Endothelial cell of umbilical vein (primary cell): ENCODE data around the gene C9orf57. TPM values are rescaled to one million over a fixed set of nuclear protein-coding genes. Genes with fewer than 3 reads are reported as not detected.

ENCODE experiments used
- BruUV-seq: library from RNA; stranded (reverse); fragments of 400-500 nt; replicated peaks from 2 replicates; lab custom pipeline; 2021; lab: Mats Ljungman, UMichigan
- CTCF ChIA-PET: fragments of 300-600, 350-600 bp; sonication (Branson Sonifier 250); formaldehyde crosslinking; loops from one replicate; lab custom pipeline; 2021; ENCODE audit warnings: antibody characterized with exemption, inconsistent platforms; lab: Charles Lee
- POLR2A ChIA-PET: fragments of 300-600, 350-600 bp; sonication (Branson Sonifier 250); formaldehyde crosslinking; loops from one replicate; lab custom pipeline; 2021; ENCODE audit warnings: antibody characterized with exemption, inconsistent platforms; lab: Charles Lee
- DNase-seq: peaks from one replicate; pipeline ENCODE4 v3.0.0-alpha.2; 2011; ENCODE audit warnings: low read depth, low spot score
- FAIRE-seq: peaks from 2 replicates; lab custom pipeline; 2011; peaks lifted over from hg19 to GRCh38; lab: Jason Lieb, UNC
- H2AFZ ChIP-seq: 2 replicates; pipeline ENCODE4 v1.6.0; 2012; ENCODE audit warnings: low read depth, low read length, control low read depth, inconsistent platforms
- H3K27ac ChIP-seq: 2 replicates; pipeline ENCODE4 v1.5.1; 2011; ENCODE audit warnings: low read depth, mild to moderate bottlenecking, control low read depth, low read length, moderate library complexity; ENCODE audit not compliant: insufficient read depth
- H3K27me3 ChIP-seq, 2 experiments: 2 replicates each; pipeline versions ENCODE4 v1.6.0 to v1.6.1; 2011; ENCODE audit warnings: low read length in 2 of 2, mixed read lengths in 1 of 2; ENCODE audit not compliant: control insufficient read depth in 2 of 2, insufficient read depth in 2 of 2
- H3K36me3 ChIP-seq, 2 experiments: 2 replicates in 1 of 2; 3 replicates in 1 of 2; pipeline ENCODE4 v1.5.1; 2011; ENCODE audit warnings: low read length in 2 of 2, mild to moderate bottlenecking in 1 of 2, moderate library complexity in 1 of 2; ENCODE audit not compliant: control insufficient read depth in 2 of 2, insufficient read depth in 2 of 2; ENCODE audit errors: extremely low read depth in 1 of 2
- H3K4me1 ChIP-seq: 3 replicates; pipeline ENCODE4 v1.5.1; 2011; ENCODE audit warnings: mild to moderate bottlenecking, low read length; ENCODE audit not compliant: control insufficient read depth, insufficient read depth; ENCODE audit errors: extremely low read depth
- H3K4me2 ChIP-seq: 2 replicates; pipeline ENCODE4 v1.6.1; 2011; ENCODE audit warnings: low read length, control low read depth, mixed read lengths; ENCODE audit not compliant: insufficient read depth
- H3K4me3 ChIP-seq, 3 experiments: fragments of 200-600 bp in 1 of 3; sonication (generic), shearing (Covaris generic) in 1 of 3; replicated peaks in 1 of 3; 2 replicates each; pipeline ENCODE4 v1.5.1; 2011 to 2016; ENCODE audit warnings: control low read depth in 3 of 3, low read length in 3 of 3, mild to moderate bottlenecking in 2 of 3, inconsistent platforms in 1 of 3, low read depth in 1 of 3, moderate library complexity in 1 of 3; ENCODE audit not compliant: insufficient read depth in 1 of 3
- H3K79me2 ChIP-seq: 2 replicates; pipeline ENCODE4 v1.6.0; 2012; ENCODE audit warnings: low read length, inconsistent platforms; ENCODE audit not compliant: control insufficient read depth, insufficient read depth
- H3K9ac ChIP-seq: replicated peaks from 2 replicates; pipeline ENCODE3; 2011; ENCODE audit warnings: low read length, control low read depth; ENCODE audit not compliant: insufficient read depth; ENCODE audit errors: extremely low read depth
- H3K9me1 ChIP-seq: replicated peaks from 3 replicates; pipeline ENCODE4 v1.6.0; 2011; ENCODE audit warnings: mild to moderate bottlenecking, low read length; ENCODE audit not compliant: control insufficient read depth, insufficient read depth; ENCODE audit errors: extremely low read depth
- H3K9me3 ChIP-seq: replicated peaks from 2 replicates; pipeline ENCODE4 v1.5.1; 2012; ENCODE audit warnings: low read length, inconsistent platforms; ENCODE audit not compliant: control insufficient read depth, insufficient read depth
- H4K20me1 ChIP-seq: replicated peaks from 2 replicates; pipeline ENCODE3; 2011; ENCODE audit warnings: mild to moderate bottlenecking, low read length; ENCODE audit not compliant: control insufficient read depth, insufficient read depth; ENCODE audit errors: extremely low read depth
- CTCF ChIP-seq, 2 donors: IDR thresholded peaks; 1 replicate in 1 of 2; 2 replicates in 1 of 2; pipeline ENCODE4 v1.5.1; 2011; ENCODE audit warnings: low read length in 2 of 2, mild to moderate bottlenecking in 2 of 2, moderate library complexity in 2 of 2, control low read depth in 1 of 2, inconsistent platforms in 1 of 2, low read depth in 1 of 2; ENCODE audit not compliant: insufficient read depth in 1 of 2; ENCODE audit errors: extremely low read depth in 1 of 2
- EZH2 ChIP-seq: IDR thresholded peaks from 2 replicates; pipeline ENCODE4 v1.6.1; 2012; ENCODE audit warnings: borderline replicate concordance, low read depth, mild to moderate bottlenecking, moderate library complexity, low read length, inconsistent platforms; ENCODE audit not compliant: severe bottlenecking
- FOS ChIP-seq: IDR thresholded peaks from 2 replicates; pipeline ENCODE4 v1.6.1; 2011; ENCODE audit warnings: mild to moderate bottlenecking, low read length, moderate library complexity, borderline replicate concordance; ENCODE audit not compliant: insufficient read depth
- GATA2 ChIP-seq: IDR thresholded peaks from 2 replicates; pipeline ENCODE4 v1.7.0; 2011; ENCODE audit warnings: low read depth, mild to moderate bottlenecking, moderate library complexity, mixed read lengths, low read length; ENCODE audit not compliant: insufficient read length, insufficient read depth
- JUN ChIP-seq: IDR thresholded peaks from 2 replicates; pipeline ENCODE4 v1.6.1; 2011; ENCODE audit warnings: borderline replicate concordance, low read depth; ENCODE audit not compliant: insufficient read length, insufficient read depth
- MAX ChIP-seq: IDR thresholded peaks from 2 replicates; pipeline ENCODE4 v1.6.1; 2011; ENCODE audit not compliant: insufficient read depth, insufficient read length
- MYC ChIP-seq: IDR thresholded peaks from one replicate; pipeline ENCODE4 v1.6.1; 2011; ENCODE audit warnings: mild to moderate bottlenecking, low read depth, low read length
- POLR2A ChIP-seq: IDR thresholded peaks from 2 replicates; pipeline ENCODE4 v1.6.1; 2012; ENCODE audit warnings: low read depth, mild to moderate bottlenecking, control low read depth, low read length
- POLR2AphosphoS5 ChIP-seq: IDR thresholded peaks from 2 replicates; pipeline ENCODE4 v1.6.1; 2012; ENCODE audit warnings: low read depth, mild to moderate bottlenecking, control low read depth, low read length, moderate library complexity; ENCODE audit not compliant: insufficient read depth
- dilution Hi-C: fragments of 300-500 bp; cut with MboI; formaldehyde crosslinking; loops from one replicate; pipeline ENCODE4 v1.15.0; 2019; ENCODE audit warnings: low sequenced_read_pairs; ENCODE audit not compliant: extremely low pct_ligation_motif_present
- intact Hi-C: fragments of 100-400 bp; cut with micrococcal nuclease; formaldehyde crosslinking; loops from one replicate; pipeline ENCODE4 v1.10.0; 2022
- polyA plus RNA-seq, 4 experiments: library from polyadenylated mRNA; depleted of rRNA in 3 of 4; stranded (reverse) in 3 of 4; unstranded in 1 of 4; fragments of >200 nt; gene quantifications; 2 replicates each; pipeline versions ENCODE4 v1.2.1 to v1.2.3, GENCODE V29; 2011 to 2012; ENCODE audit warnings: missing spikeins in 1 of 4
- total RNA-seq: library from RNA; stranded (reverse); gene quantifications from 2 replicates; pipeline ENCODE4 v1.2.3, GENCODE V29; 2021

Gene C9orf57
- total and polyA plus RNA-seq, 2 donors (not counting 3 experiments of a cell fraction or from before 2014, with no cell fraction given), result not detected

GRCh38 chr9:72089451-72090130 is 29.2 kb upstream of the C9orf57 start:
- intact Hi-C loops (no loop called here), dilution Hi-C loops (no loop called here)
- Histone ChIP-seq H2AFZ (no peak overlapping the region), H3K36me3 (no peaks in the 10 kb centered on the region), H3K4me3 (no peak overlapping the region), H3K4me2 (no peak overlapping the region), H3K9ac (no peak overlapping the region), H4K20me1 (no peaks in the 10 kb centered on the region), H3K9me1 (no peaks in the 10 kb centered on the region), H3K9me3 (no peaks in the 10 kb centered on the region), H3K79me2 (no peaks in the 10 kb centered on the region), H3K27me3 (no peaks in the 10 kb centered on the region), H3K4me1 (no peaks in the 10 kb centered on the region), H3K27ac (no peak overlapping the region)
- FAIRE-seq (no peak), DNase-seq (no peak)
- POLR2A ChIA-PET, result no interaction called here
- BruUV-seq, result no TSS peak
- no peak for TF ChIP-seq POLR2AphosphoS5
- TF ChIP-seq POLR2A, result no peak
- no peak for TF ChIP-seq FOS
- TF ChIP-seq CTCF (IDR thresholded peaks at IDR 0.05; ENCODE audit: extremely low read depth in 1 of 2, insufficient read depth in 1 of 2, low read depth in 1 of 2, low read length in 2 of 2), result no peak
- no peak for TF ChIP-seq EZH2
- TF ChIP-seq MAX, result no peak
- no peak for TF ChIP-seq GATA2
- no peak for TF ChIP-seq JUN
- TF ChIP-seq MYC, result no peak
- CTCF ChIA-PET, result no interaction called here
